Activated CD4-positive, alpha-beta T cell treated with anti-CD3 and anti-CD28 coated beads, Interleukin-2, amount 10 ng/mL, durations not matched to agents 7 days and 5 days (primary cell): ENCODE measurements around the gene WNT3A. TPM values are rescaled to one million over a fixed set of nuclear protein-coding genes. Genes with fewer than 3 reads are reported as not detected.
A peak's percentile ranks its signal among the peaks of the same experiment; 100 is the strongest.

Source experiments
- CTCF ChIA-PET: fragments of 350-600 bp; sonication (Branson Sonifier 250); formaldehyde crosslinking; loops from one replicate; lab custom pipeline; 2021; ENCODE audit warnings: antibody characterized with exemption; lab: Charles Lee
- POLR2A ChIA-PET: fragments of 350-600 bp; sonication (Branson Sonifier 250); formaldehyde crosslinking; loops from one replicate; lab custom pipeline; 2021; ENCODE audit warnings: antibody characterized with exemption; lab: Charles Lee
- DNase-seq: peaks from one replicate; pipeline ENCODE4 v3.0.0-alpha.2; 2020
- H3K27ac Mint-ChIP-seq: one replicate; pipeline ENCODE4 v1.8.0; 2021; ENCODE audit warnings: mild to moderate bottlenecking, moderate library complexity, mixed read lengths
- H3K27me3 Mint-ChIP-seq: one replicate; pipeline ENCODE4 v1.8.0; 2021; ENCODE audit warnings: mixed read lengths
- H3K36me3 Mint-ChIP-seq: one replicate; pipeline ENCODE4 v1.8.0; 2021; ENCODE audit warnings: low read depth, mixed read lengths
- H3K4me1 Mint-ChIP-seq: one replicate; pipeline ENCODE4 v1.8.0; 2021; ENCODE audit warnings: mixed read lengths
- H3K4me3 Mint-ChIP-seq: one replicate; pipeline ENCODE4 v1.8.0; 2021; ENCODE audit warnings: mild to moderate bottlenecking, moderate library complexity, mixed read lengths
- H3K9me3 Mint-ChIP-seq: one replicate; pipeline ENCODE4 v1.8.0; 2021; ENCODE audit warnings: mixed read lengths
- total RNA-seq, 2 experiments: library from RNA; stranded (reverse); gene quantifications; one replicate each; pipeline ENCODE4 v1.2.3, GENCODE V29; 2021

WNT3A gene
- total RNA-seq, 2 experiments from 2014 or later, result not detected

DNA sequence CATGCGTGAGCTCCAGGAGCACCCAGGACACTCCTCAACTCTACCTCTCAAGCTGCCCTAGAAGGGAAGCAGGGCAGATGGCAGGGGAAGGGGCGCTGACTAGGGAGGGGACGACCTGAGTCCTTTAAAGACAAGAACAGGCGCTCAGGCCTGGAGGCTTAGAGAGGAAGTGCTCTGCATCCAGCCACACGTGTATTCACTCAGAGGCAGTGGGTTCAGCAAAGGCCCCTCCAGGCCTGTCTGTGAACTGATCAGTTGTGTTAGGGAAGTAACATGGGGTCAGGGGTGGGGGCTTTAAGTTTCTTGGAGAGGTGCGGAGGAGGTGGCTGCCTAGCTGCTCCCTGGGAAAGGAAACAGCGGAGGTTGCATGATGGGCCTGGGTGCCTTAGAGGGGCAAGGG, 38.6 kb downstream of the WNT3A start:
- H3K4me1 Mint-ChIP-seq, result no peaks in the 10 kb centered on the region
- CTCF ChIA-PET, result interaction anchor here (0.9 kb wide), 1 partner anchor 316 kb away, joined by 3 read pairs; no protein-coding TSS in a partner anchor
- no peak for DNase-seq
- no peak overlapping the region for H3K27ac Mint-ChIP-seq
- peaks cover 7% of the 10 kb centered on the region for H3K9me3 Mint-ChIP-seq
- POLR2A ChIA-PET, result no interaction called here
- H3K4me3 Mint-ChIP-seq, result no peak overlapping the region
- peaks cover 3% of the 10 kb centered on the region for H3K27me3 Mint-ChIP-seq
- H3K36me3 Mint-ChIP-seq, result no peaks in the 10 kb centered on the region

DNA sequence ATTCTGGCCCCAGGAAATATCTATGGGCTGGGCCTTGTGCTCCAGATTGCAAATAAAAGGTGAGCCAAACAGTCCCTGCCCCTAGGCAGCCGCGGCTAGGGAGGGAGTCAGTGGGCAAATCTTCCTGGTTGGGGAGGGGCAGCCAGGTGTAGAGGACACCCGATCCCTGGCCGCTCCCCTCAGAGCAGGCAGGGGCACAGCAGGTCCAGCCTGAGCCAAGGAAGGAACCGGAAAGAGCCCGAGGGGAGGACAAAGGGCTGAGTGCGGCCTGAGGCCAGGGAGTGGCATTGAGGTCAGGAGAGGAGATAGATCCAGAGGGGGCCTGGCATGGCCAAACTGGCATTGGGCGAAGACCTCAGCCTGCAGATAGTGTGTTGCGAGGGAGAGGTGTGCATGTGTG, 39.1 kb downstream of the WNT3A start:
- H3K27ac Mint-ChIP-seq, result no peak overlapping the region
- H3K36me3 Mint-ChIP-seq, result no peaks in the 10 kb centered on the region
- H3K4me3 Mint-ChIP-seq, result no peak overlapping the region
- CTCF ChIA-PET, result no interaction called here
- POLR2A ChIA-PET, result no interaction called here
- H3K9me3 Mint-ChIP-seq, result peaks cover 7% of the 10 kb centered on the region
- H3K27me3 Mint-ChIP-seq, result peaks cover 2% of the 10 kb centered on the region
- H3K4me1 Mint-ChIP-seq, result no peaks in the 10 kb centered on the region
- DNase-seq, result no peak

- peaks cover 7% of the 10 kb centered on the region for H3K9me3 Mint-ChIP-seq
- H3K4me3 Mint-ChIP-seq, result no peak overlapping the region
- no peaks in the 10 kb centered on the region for H3K36me3 Mint-ChIP-seq
- no peaks in the 10 kb centered on the region for H3K4me1 Mint-ChIP-seq
- no peak for DNase-seq
- ChIA-PET POLR2A (no interaction called here), CTCF (no interaction called here)
- H3K27ac Mint-ChIP-seq, result no peak overlapping the region
- H3K27me3 Mint-ChIP-seq, result peaks cover 2% of the 10 kb centered on the region
Measured at GRCh38 chr1:228046421-228047182, 39.8 kb downstream of the WNT3A start.

DNA sequence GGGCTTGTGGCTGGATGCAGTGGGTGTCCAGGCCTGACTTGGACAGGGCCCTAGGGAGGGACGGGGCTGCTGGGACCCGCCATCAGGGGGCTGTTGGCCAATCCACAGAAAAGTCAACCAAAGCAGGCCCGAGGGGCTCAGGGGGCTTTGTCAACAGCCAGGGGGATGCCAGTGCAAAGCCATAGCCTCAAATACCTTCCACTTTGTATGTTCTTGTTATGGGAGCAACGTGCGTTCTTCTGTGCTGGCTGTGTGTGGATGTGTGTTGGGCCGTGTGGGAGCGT, 40.3 kb downstream of the WNT3A start:
- H3K9me3 Mint-ChIP-seq, result peaks cover 7% of the 10 kb centered on the region
- no peaks in the 10 kb centered on the region for H3K4me1 Mint-ChIP-seq
- ChIA-PET CTCF (no interaction called here), POLR2A (no interaction called here)
- no peak overlapping the region for H3K4me3 Mint-ChIP-seq
- DNase-seq, result no peak
- H3K27ac Mint-ChIP-seq, result no peak overlapping the region
- H3K27me3 Mint-ChIP-seq, result peaks cover 2% of the 10 kb centered on the region
- H3K36me3 Mint-ChIP-seq, result no peaks in the 10 kb centered on the region

DNA sequence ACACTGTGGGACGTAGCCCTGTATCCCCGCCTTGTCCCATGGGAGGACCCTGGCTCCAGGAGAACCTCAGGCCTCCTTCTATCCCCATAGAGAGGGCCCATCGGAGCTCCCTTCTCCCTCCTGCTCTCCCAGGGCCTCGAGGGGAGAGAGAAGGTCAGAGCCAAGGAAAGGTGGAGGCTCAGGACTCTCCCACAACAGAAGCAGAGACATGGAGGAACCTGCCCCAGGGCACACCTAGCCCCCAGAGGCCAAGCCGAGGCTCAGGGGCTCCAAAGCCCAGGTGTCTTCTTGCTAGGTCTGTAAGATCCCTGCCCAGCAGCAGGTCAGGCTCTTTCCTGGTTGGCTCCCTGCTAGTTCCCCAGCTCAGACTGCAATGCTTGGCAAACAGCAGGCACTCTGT, 41.3 kb downstream of the WNT3A start:
- Mint-ChIP-seq H3K4me3 (no peak overlapping the region), H3K9me3 (peaks cover 7% of the 10 kb centered on the region), H3K27ac (no peak overlapping the region), H3K4me1 (no peaks in the 10 kb centered on the region), H3K27me3 (peaks cover 9% of the 10 kb centered on the region), H3K36me3 (no peaks in the 10 kb centered on the region)
- ChIA-PET POLR2A (no interaction called here), CTCF (interaction anchor here (1.0 kb wide), 1 partner anchor 11 kb away, joined by 3 read pairs; no protein-coding TSS in a partner anchor)
- DNase-seq, result no peak

GRCh38 chr1:228048659-228049298, 42.0 kb downstream of the WNT3A start:
- H3K9me3 Mint-ChIP-seq, result peaks cover 7% of the 10 kb centered on the region
- no peaks in the 10 kb centered on the region for H3K36me3 Mint-ChIP-seq
- H3K27ac Mint-ChIP-seq, result no peak overlapping the region
- H3K4me1 Mint-ChIP-seq, result no peaks in the 10 kb centered on the region
- ChIA-PET CTCF (no interaction called here), POLR2A (no interaction called here)
- no peak for DNase-seq
- H3K4me3 Mint-ChIP-seq, result no peak overlapping the region
- peaks cover 12% of the 10 kb centered on the region for H3K27me3 Mint-ChIP-seq

GRCh38 chr1:228050571-228051231, 43.9 kb downstream of the WNT3A start:
- Mint-ChIP-seq H3K4me3 (no peak overlapping the region), H3K27ac (no peak overlapping the region), H3K36me3 (no peaks in the 10 kb centered on the region), H3K9me3 (peaks cover 7% of the 10 kb centered on the region), H3K4me1 (no peaks in the 10 kb centered on the region), H3K27me3 (peaks cover 17% of the 10 kb centered on the region)
- no peak for DNase-seq
- ChIA-PET POLR2A (no interaction called here), CTCF (no interaction called here)

DNA sequence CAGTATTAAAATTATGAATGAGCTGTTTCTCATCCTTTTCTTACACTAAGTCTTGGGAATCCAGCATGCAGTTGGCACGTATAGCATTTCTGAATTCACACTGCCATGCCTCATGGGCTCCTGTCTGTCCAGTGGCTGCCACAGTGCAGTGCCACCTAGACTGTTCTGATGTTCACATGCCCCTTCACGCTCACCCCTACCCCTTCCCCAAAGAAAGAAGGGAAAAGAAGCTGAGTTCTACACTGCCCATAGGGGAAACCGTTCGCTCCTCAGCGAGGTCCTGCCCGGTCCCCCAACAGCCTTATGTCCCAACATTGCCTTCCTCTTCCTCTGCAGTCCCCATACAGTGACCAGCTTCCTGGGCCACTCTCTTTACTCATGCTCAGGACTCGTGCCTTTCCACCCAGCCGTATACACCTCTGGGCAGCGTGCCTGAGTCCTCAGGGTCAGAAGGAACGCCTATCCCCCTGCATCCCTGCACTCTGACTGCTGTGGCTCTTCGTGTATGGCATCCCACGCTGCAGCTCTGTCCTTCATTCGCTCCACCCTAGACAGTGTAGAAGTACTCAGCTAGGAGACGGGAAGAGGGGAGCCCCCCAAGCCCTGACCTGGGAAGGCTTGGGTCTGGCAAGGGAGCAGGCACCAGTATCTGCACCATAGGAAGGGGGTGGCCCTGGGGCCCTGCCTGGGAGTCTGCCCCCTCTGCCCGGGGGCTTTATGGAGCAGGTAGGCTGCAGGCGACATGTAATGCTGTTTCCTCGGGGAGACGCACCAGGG, 51.6 kb downstream of the WNT3A start:
- no peak for DNase-seq
- Mint-ChIP-seq H3K36me3 (no peaks in the 10 kb centered on the region), H3K27ac (no peak overlapping the region), H3K27me3 (peaks cover 60% of the 10 kb centered on the region), H3K4me3 (no peak overlapping the region), H3K9me3 (no peaks in the 10 kb centered on the region), H3K4me1 (peaks cover 15% of the 10 kb centered on the region)
- ChIA-PET POLR2A (no interaction called here), CTCF (interaction anchor here (1.5 kb wide), 1 partner anchor 11 kb away, joined by 3 read pairs; no protein-coding TSS in a partner anchor)

DNA sequence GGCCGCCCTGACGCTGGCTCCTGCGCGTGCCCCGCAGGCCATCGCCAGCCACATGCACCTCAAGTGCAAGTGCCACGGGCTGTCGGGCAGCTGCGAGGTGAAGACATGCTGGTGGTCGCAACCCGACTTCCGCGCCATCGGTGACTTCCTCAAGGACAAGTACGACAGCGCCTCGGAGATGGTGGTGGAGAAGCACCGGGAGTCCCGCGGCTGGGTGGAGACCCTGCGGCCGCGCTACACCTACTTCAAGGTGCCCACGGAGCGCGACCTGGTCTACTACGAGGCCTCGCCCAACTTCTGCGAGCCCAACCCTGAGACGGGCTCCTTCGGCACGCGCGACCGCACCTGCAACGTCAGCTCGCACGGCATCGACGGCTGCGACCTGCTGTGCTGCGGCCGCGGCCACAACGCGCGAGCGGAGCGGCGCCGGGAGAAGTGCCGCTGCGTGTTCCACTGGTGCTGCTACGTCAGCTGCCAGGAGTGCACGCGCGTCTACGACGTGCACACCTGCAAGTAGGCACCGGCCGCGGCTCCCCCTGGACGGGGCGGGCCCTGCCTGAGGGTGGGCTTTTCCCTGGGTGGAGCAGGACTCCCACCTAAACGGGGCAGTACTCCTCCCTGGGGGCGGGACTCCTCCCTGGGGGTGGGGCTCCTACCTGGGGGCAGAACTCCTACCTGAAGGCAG, 52.3 kb downstream of the WNT3A start:
- no peak overlapping the region for H3K27ac Mint-ChIP-seq
- H3K9me3 Mint-ChIP-seq, result no peaks in the 10 kb centered on the region
- peak overlapping the region; percentile 50 for H3K4me3 Mint-ChIP-seq
- DNase-seq, result peak; percentile 46
- H3K27me3 Mint-ChIP-seq, result peaks cover 57% of the 10 kb centered on the region
- H3K36me3 Mint-ChIP-seq, result no peaks in the 10 kb centered on the region
- ChIA-PET POLR2A (no interaction called here), CTCF (interaction anchor here (1.5 to 2.6 kb wide), 2 partner anchors 11 to 18 kb away, joined by 3 to 11 read pairs; no protein-coding TSS in a partner anchor)
- peaks cover 15% of the 10 kb centered on the region for H3K4me1 Mint-ChIP-seq

- Mint-ChIP-seq H3K27ac (no peak overlapping the region), H3K4me1 (peaks cover 15% of the 10 kb centered on the region), H3K36me3 (no peaks in the 10 kb centered on the region), H3K9me3 (no peaks in the 10 kb centered on the region), H3K4me3 (peak overlapping the region; percentile 50), H3K27me3 (peaks cover 57% of the 10 kb centered on the region)
- DNase-seq, result peak; percentile 62
- ChIA-PET CTCF (interaction anchor here (1.5 to 2.6 kb wide), 2 partner anchors 12 to 17 kb away, joined by 3 to 11 read pairs; no protein-coding TSS in a partner anchor), POLR2A (no interaction called here)
Measured at GRCh38 chr1:228059634-228060457, 53.0 kb downstream of the WNT3A start.

DNA sequence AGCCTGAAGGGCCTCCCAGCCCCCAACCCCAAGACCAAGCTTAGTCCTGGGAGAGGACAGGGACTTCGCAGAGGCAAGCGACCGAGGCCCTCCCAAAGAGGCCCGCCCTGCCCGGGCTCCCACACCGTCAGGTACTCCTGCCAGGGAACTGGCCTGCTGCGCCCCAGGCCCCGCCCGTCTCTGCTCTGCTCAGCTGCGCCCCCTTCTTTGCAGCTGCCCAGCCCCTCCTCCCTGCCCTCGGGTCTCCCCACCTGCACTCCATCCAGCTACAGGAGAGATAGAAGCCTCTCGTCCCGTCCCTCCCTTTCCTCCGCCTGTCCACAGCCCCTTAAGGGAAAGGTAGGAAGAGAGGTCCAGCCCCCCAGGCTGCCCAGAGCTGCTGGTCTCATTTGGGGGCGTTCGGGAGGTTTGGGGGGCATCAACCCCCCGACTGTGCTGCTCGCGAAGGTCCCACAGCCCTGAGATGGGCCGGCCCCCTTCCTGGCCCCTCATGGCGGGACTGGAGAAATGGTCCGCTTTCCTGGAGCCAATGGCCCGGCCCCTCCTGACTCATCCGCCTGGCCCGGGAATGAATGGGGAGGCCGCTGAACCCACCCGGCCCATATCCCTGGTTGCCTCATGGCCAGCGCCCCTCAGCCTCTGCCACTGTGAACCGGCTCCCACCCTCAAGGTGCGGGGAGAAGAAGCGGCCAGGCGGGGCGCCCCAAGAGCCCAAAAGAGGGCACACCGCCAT, 53.8 kb downstream of the WNT3A start:
- Mint-ChIP-seq H3K9me3 (no peaks in the 10 kb centered on the region), H3K27me3 (peaks cover 53% of the 10 kb centered on the region), H3K36me3 (no peaks in the 10 kb centered on the region), H3K4me3 (peak overlapping the region; percentile 35), H3K4me1 (peaks cover 15% of the 10 kb centered on the region), H3K27ac (no peak overlapping the region)
- ChIA-PET CTCF (interaction anchor here (1.1 to 2.6 kb wide), 2 partner anchors 11 to 16 kb away, joined by 3 to 11 read pairs; no protein-coding TSS in a partner anchor), POLR2A (no interaction called here)
- no peak for DNase-seq
